WERI-Rb-1 (cell line): ENCODE data around the gene FBXL12.
A peak's percentile ranks its signal among the peaks of the same experiment; 100 is the strongest.
"Not testable (repeated sequence)": the region's sequence is repeated elsewhere in the genome, so short reads cannot be mapped to it uniquely, and the experiment has no call there.

ENCODE experiments used
- DNase-seq: peaks from one replicate; pipeline ENCODE4 v3.0.0-alpha.2; 2020
- H3K27ac ChIP-seq: fragments of 250-450 bp; sonication (Bioruptor Pico); 2 replicates; pipeline ENCODE4 v1.5.1; 2020; ENCODE audit warnings: mild to moderate bottlenecking, moderate library complexity
- H3K27me3 ChIP-seq: fragments of 250-450 bp; sonication (Bioruptor Pico); 2 replicates; pipeline ENCODE4 v1.5.1; 2021; ENCODE audit warnings: mild to moderate bottlenecking, low read depth, moderate library complexity; ENCODE audit not compliant: insufficient read depth, severe bottlenecking
- H3K36me3 ChIP-seq: fragments of 250-450 bp; sonication (Bioruptor Pico); 2 replicates; pipeline ENCODE4 v1.5.1; 2020; ENCODE audit warnings: mild to moderate bottlenecking, moderate library complexity
- H3K4me3 ChIP-seq: 2 replicates; pipeline ENCODE4 v1.5.1; 2011; ENCODE audit warnings: low read depth, mild to moderate bottlenecking, control low read depth, low read length
- H3K9me3 ChIP-seq: fragments of 250-450 bp; sonication (Bioruptor Pico); 2 replicates; pipeline ENCODE4 v1.5.1; 2021; ENCODE audit warnings: mild to moderate bottlenecking, moderate library complexity; ENCODE audit not compliant: severe bottlenecking
- CTCF ChIP-seq: IDR thresholded peaks from 2 replicates; pipeline ENCODE4 v1.5.1; 2011; ENCODE audit warnings: low read depth, mild to moderate bottlenecking, control low read depth, inconsistent platforms, low read length

The FBXL12 gene

GRCh38 chr19:9792206-9793070 is 26.4 kb downstream of the FBXL12 start:
- TF ChIP-seq CTCF, result no peak
- Histone ChIP-seq H3K4me3 (peak overlapping the region; percentile 93), H3K9me3 (no peaks in the 10 kb centered on the region), H3K27me3 (no peaks in the 10 kb centered on the region), H3K27ac (peak overlapping the region; percentile 80), H3K36me3 (no peaks in the 10 kb centered on the region; the same call in 1 of the 2 replicates)
- DNase-seq, result peak; percentile 96

- H3K27me3 ChIP-seq, result no peaks in the 10 kb centered on the region
- no peaks in the 10 kb centered on the region; the same call in 1 of the 2 replicates for H3K36me3 ChIP-seq
- TF ChIP-seq CTCF, result no peak
- H3K9me3 ChIP-seq, result no peaks in the 10 kb centered on the region
- H3K4me3 ChIP-seq, result peak overlapping the region; percentile 93
- DNase-seq, result peak; percentile 98
- H3K27ac ChIP-seq, result peak overlapping the region; percentile 55
These were observed 27.2 kb downstream of the FBXL12 start for GRCh38 chr19:9791552-9792205.

GRCh38 chr19:9791073-9791367 is 27.9 kb downstream of the FBXL12 start:
- peak overlapping the region; percentile 40 for H3K4me3 ChIP-seq
- DNase-seq, H3K27me3 ChIP-seq, H3K9me3 ChIP-seq, H3K36me3 ChIP-seq: not testable (repeated sequence)
- H3K27ac ChIP-seq, result peak overlapping the region; percentile 55

- not testable (repeated sequence) for H3K4me3 ChIP-seq, H3K27me3 ChIP-seq
These were observed 29.3 kb downstream of the FBXL12 start for GRCh38 chr19:9789579-9789978.

GRCh38 chr19:9789066-9789465 is 29.8 kb downstream of the FBXL12 start:
- no peaks in the 10 kb centered on the region for H3K27me3 ChIP-seq
- H3K36me3 ChIP-seq, result no peaks in the 10 kb centered on the region; the same call in 1 of the 2 replicates
- H3K9me3 ChIP-seq, result no peaks in the 10 kb centered on the region
- DNase-seq, result no peak
- H3K27ac ChIP-seq, result no peak overlapping the region
- H3K4me3 ChIP-seq, result no peak overlapping the region
- TF ChIP-seq CTCF, result no peak

More at GRCh38 chr19:9789579-9789978, 29.3 kb downstream of the FBXL12 start:
- not testable (repeated sequence) for H3K36me3 ChIP-seq, DNase-seq, H3K9me3 ChIP-seq
- H3K27ac ChIP-seq, result peak overlapping the region; percentile 12

- H3K9me3 ChIP-seq, DNase-seq, H3K36me3 ChIP-seq, H3K27ac ChIP-seq, H3K27me3 ChIP-seq, H3K4me3 ChIP-seq: not testable (repeated sequence)
These were observed 30.3 kb downstream of the FBXL12 start for GRCh38 chr19:9788604-9789003.

GRCh38 chr19:9786819-9787218 is 32.1 kb downstream of the FBXL12 start:
- no peaks in the 10 kb centered on the region for H3K9me3 ChIP-seq
- no peak for TF ChIP-seq CTCF
- no peaks in the 10 kb centered on the region for H3K27me3 ChIP-seq
- no peaks in the 10 kb centered on the region for H3K36me3 ChIP-seq
- H3K4me3 ChIP-seq, result no peak overlapping the region
- no peak for DNase-seq
- H3K27ac ChIP-seq, result peak overlapping the region; percentile 97
